DMS53 treated with DMSO at 0.1 percent for 48 hours (cell line): ENCODE data around the gene PRR15.

ENCODE experiments used
- DNase-seq: peaks from one replicate; lab custom pipeline; 2025; ENCODE audit not compliant: unreplicated experiment; lab: John Stamatoyannopoulos, UW

PRR15 gene

DNA sequence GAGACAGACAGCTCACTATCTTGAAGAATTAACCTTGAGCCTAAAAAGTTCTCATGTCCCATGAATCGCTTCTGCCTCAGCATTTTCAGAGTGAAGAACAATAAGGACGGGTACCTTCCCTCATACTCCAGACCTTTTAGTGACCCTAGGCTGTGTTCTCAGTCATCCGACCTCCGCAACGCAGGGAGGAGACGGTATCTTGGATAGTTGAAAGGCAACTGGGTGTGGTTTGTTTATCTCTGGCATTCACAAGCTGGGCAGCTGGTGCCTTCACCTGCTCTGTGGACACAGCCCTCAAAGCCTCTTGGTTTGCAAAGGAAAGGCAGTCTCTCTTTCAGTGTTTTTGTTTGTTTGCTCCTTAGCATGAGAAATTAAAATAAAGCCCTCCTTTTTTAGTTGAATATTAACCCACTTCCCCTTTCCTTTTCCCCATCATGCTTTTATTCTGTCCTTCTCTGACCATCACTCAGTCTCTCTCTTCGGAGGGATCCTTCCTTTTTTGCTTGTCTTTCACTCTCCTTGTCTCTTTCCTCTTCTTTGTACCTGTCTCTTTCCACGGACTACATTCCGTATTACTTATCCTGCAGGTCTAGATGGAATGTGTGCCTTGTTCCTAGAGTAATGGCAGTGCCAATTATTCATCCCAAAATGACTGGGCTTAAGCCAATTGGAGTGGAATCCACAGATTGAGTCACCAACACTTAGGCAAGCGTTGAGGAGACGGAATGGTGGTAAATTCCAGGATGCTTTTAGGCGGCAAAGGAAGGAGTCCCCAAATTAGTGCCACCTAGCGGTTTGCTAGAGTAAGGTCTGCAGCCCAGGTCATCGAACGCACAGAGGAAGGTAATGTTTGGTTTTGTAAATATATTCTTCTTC is 45.8 kb downstream of the PRR15 start:
- peak; percentile 91 for DNase-seq

DNA sequence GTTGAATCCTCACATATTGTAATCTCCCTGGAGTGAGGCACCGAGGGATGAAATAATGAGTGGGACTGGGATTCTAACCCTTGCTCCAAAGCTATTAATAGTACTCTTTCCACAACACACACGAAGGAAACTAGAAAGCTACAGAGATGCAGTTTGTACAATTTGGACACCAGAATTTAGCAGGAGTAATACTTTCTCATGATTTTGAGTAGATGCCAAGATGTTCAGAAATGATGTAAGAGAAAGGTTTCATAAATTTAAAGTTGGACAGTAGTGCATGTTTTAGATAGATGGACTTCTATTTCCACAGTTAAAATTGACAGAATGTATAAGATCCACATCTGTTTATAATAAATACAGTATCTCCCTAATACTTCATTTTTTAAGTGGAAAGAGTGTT is 46.5 kb downstream of the PRR15 start:
- DNase-seq: no peak

DNA sequence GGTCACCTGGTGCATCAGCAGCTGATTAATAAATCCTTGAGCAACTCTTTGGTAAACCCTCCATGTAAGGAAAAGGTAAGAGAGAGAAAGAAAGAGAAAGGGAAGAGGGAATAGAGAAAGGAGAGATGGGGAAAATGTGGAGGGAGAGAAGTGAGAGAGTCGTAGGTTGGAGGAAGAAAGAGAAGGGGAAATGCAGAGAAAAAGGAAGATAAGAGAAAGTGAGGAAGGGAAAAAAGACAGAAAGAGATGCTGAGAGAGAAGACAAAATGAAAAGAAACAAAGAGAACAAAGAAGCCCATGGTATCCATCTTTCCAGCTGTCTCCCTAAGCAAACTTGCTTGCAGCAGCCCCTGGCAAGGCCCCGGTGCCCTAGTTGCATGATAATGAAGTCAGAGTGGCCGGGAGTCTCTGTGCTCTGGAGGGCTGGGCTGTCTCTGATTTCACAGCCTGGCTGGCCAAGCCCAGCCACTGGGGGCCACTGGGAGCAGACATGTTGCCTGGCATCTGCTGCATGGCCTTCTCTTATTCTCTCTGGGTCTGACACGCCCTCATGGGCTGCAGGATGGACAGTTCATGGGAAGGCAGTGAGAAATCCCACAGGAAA is 48.4 kb downstream of the PRR15 start:
- no peak for DNase-seq

DNA sequence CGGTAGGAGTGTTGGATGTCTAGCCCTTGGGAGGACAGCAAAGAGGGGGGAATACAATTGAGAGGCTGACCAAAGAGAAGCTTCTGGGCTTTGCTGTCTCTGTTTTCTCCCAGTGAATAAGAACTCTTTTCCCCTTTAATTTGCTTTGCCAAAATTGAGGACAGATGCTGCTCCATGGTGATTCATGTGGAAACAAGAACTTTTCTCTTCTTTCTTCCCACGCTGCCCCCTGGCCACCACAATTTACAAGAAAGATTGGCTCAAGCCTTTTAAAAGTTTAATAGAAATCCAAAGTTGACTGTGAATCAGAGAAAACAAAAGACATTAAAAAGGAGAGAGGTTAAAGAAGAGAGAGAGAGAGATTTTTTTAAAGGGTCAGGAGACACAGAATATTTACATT is 49.0 kb downstream of the PRR15 start:
- no peak for DNase-seq

DNA sequence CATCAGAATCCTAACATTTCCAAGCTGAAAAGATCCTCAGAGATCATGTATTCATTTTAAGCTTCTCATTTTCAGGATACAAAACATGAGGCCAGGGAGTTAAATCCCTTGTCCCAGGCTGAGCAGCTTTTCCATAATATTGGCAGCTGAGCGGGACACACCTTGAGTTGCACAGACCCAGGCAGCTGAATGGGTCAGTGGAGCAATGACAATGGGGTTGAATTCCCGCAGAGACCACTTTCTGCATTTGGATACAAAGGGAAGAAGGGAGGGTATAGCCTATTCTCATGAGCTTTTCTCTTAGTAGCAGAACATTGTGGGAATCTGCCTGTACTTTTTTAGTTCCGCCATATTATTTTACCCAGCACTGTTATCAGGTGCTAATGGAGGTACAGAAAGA is 49.5 kb downstream of the PRR15 start:
- no peak for DNase-seq

DNA sequence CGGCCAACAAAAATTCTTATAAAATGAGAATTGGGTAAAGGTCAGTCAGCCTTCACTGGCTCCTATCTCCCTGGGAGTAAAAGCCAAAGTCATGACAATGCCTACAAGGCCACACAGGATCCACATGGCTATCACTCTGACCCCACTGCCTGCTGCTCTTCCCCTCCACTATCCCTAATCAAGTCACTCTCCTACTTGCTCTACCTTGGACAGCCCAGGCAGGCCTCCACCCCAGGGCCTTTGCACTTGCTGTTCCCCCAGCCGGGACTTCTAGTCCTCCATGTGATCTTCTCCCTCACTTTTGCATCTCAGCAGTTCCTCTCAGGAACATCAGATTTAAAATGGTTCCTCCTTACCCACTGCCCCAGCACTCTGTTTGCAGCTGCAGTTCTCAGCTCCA is 50.6 kb downstream of the PRR15 start:
- no peak for DNase-seq
